Stimulated activated CD4-positive, alpha-beta T cell treated with anti-CD3 and anti-CD28 coated beads, Interleukin-4, amount 100 ng/mL, for 1 hour (primary cell): ENCODE measurements around the gene VTI1B.
"Not testable (repeated sequence)": the region's sequence is repeated elsewhere in the genome, so short reads cannot be mapped to it uniquely, and the experiment has no call there.

ENCODE experiments used
- DNase-seq: peaks from one replicate; pipeline ENCODE4 v3.0.0-alpha.2; 2020

VTI1B gene

GRCh38 chr14:67626131-67626530, 48.3 kb downstream of the VTI1B start:
- DNase-seq = not testable (repeated sequence)

- no peak for DNase-seq
Observed at GRCh38 chr14:67623114-67623513, 51.3 kb downstream of the VTI1B start.

DNA sequence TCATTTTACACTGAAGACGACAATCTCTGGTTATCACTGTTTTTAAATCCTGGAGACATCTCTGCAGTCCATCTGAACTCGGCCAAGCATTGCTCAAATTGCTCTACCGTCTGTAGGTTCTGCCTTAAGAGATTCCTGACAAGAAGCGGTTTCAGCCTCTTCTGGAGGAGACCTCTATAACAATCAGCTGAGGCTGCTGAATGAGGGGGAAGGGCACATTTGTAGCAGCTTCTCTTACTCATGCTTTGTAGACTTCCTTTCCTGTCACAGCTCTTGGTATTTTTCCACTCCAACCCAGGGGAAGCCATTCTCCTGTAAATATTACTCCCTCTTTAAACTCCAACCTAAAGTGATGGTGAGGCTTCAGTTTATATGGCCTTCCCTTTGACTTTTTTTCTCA, 51.8 kb downstream of the VTI1B start:
- DNase-seq = no peak

GRCh38 chr14:67620217-67620785, 54.1 kb downstream of the VTI1B start:
- DNase-seq = no peak

DNA sequence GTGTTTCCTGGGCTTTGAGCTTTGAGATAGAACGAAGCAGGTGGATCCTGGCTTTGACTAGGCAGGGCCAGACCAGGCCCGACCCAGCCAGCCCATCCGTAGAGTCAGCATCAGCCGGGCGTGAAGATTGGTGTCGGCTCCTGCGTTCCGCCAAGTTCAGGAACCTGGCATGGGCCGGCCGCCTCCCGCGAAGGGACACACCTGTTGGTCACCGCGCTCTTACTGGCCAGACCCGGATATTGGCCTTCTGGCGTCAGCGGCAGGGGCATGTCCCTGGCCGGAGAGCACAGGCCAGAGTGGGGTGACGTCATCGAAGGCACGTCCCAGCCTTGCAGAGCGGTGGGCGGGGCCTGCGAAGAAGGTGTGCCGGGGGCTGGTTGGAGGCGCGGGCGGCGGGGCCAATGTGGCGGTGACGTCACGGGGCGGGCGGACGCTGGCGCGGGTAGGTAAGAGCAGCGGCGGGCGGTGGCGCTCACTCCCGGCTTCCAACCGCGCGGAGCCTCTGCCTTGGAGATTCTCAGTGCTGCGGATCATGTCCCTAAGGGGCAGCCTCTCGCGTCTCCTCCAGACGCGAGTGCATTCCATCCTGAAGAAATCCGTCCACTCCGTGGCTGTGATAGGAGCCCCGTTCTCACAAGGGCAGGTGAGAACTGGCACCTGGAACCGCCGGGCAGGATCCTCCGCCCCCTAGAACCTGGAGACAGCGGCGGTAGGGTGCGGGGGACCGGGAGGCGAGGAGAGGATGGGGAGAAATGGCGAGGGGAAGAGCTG, 54.8 kb downstream of the VTI1B start, which contains the start of gene ARG2:
Gene ARG2, plus strand, starts transcription at position 475 of the 771 bp plus-strand sequence. Its CDS starts 58 bp downstream, at position 533.
- DNase-seq = peak; percentile 98

DNA sequence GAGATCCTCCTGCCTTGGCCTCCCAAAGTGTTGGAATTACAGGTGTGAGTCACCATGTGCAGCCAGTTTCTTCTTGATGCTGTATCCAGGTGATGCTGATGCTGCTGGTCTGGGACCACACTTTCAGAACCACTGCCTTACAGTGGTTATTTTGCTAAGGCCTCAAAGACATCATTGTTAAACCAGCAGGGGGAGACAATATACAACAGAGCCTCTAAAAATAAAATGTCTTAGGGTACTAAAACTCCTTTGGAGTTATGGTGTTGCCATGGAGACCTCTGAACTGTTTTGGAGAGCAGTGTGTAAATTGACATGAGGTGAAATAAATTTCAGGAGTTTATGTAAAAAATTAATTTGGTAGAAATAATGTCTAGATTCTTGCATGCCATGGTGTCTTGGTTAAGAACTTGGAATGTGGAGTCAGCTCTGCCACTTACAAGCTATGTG, 55.8 kb downstream of the VTI1B start:
- DNase-seq = no peak

GRCh38 chr14:67610491-67610890, 63.9 kb downstream of the VTI1B start:
- no peak for DNase-seq

GRCh38 chr14:67609642-67610310, 64.7 kb downstream of the VTI1B start:
- DNase-seq = no peak

GRCh38 chr14:67607646-67608045, 66.8 kb downstream of the VTI1B start:
- DNase-seq = no peak

DNA sequence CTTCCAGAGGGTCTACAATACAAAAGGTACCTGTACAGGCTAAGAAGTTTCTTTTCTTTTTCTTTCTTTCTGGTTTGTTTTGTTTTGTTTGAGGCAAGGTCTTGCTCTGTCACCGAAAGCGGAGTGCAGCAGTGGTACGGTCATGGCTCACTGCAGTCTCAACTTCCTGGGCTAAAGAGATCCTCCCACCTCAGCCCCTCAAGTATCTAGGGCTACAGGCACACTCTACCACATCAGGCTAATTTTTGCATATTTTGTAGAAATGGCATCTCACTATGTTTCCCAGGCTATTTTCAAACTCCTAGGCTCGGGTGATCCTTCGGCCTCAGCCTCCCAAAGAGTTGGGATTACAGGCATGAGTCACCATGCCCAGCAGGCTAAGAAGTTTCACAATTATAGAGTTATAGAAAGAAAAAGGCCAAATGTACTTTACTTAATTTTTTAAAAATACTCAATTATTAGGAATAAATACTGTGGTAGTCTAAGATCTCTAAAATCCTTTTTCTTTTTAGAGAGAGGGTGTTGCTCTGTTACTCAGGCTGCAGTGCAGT, 71.4 kb downstream of the VTI1B start:
- no peak for DNase-seq

- DNase-seq = no peak
Observed at GRCh38 chr14:67602076-67602475, 72.4 kb downstream of the VTI1B start.

DNA sequence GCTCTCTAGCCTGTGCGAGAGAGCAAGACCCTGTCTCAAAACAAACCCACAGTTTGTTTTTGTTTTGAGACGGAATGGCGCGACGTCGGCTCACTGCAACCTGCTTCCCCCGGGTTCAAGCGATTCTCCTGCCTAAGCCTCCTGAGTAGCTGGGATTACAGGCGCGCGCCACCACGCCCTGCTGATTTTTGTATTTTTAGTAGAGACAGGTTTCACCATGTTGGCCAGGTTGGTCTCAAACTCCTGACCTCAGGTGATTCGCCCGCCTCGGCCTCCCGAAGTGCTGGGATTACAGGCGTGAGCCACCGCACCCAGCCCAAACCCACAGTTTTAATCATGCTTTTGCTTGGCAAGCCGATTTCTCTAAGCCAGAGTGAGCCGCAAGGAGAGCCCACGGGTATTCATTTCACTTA, 73.9 kb downstream of the VTI1B start:
- not testable (repeated sequence) for DNase-seq

GRCh38 chr14:67599698-67600561, 74.5 kb downstream of the VTI1B start, which contains the start of gene PIGH:
Gene PIGH, minus strand, starts transcription at chr14:67600268. Its CDS starts 65 bp downstream, at chr14:67600203.
- DNase-seq = peak; percentile 95
